Ammon's horn (tissue), 1 donor: ENCODE data around the gene RCSD1.
"Not testable (repeated sequence)": the region's sequence is repeated elsewhere in the genome, so short reads cannot be mapped to it uniquely, and the experiment has no call there.

Source experiments
- DNase-seq: peaks from one replicate; pipeline ENCODE4 v3.0.0-alpha.2; 2016; ENCODE audit warnings: low spot score

RCSD1 gene

DNA sequence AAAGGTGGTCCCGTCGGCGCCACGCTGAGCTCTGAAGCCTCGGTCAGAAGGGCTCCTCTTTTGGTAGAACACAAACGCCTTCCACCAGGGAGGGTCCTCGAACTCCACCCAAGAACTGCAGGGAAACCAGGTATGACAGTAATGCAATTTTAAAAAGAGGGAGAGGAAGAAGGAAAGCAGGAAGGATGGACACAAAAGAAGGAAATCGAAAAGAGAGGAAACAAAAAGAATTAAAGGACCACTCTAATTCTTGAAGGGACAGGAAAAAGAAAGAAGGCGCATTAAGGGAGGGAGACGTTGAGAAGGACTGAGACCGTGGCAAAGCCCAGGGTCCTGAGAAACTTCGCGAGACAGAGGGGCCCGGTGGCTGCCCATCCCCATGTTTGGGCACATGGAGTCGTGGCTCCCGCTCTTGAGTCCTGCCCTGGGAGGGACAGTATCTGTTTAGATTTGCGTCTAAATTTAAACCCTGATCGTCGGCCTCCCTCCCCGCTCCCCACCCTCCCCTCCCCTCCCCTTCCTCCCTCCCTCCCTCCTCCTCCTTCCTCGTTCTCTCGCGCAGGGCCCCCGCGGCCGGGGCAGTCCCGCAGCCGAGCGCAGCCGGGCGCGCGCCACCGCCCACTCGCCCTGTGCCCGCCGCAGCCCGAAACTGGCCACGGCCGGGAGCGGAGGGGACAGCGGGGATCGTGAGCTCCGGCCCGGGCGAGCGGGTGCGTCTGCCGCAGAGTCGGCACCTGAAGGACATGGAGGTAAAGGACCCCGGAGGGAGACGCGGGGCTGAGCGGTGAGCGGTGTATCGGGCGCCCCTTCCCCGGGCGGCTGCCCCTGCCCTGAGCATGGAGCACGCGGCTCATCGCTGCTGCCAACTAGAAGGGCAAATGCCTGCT is at the start of gene RCSD1:
Gene RCSD1 (plus strand): TSS at position 552 of the 887 bp plus-strand sequence. CDS start 192 bp downstream, at position 744.
- no peak for DNase-seq

GRCh38 chr1:167582064-167582463 is 48.0 kb upstream of the RCSD1 start:
- DNase-seq = no peak

DNA sequence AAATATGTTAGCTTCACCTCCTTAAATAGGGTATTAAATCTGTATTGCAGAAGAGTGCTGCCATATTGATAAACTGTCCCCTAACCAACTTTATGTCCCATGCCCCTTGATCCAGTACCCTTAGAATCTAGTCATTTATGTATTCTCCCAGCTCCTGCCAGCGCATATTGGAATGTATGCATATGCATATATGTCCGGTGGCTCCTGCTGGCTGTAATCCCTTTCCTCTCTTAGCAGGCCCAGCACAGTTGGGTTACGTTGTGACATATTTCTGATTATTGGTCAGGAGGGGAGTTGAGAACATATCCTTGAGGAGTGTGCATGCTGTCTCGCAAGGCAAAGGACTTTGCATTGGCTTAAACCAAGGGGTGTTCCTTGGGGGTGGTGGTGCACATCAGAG is 47.3 kb upstream of the RCSD1 start:
- DNase-seq = no peak

GRCh38 chr1:167584581-167584980 is 45.5 kb upstream of the RCSD1 start:
- DNase-seq = no peak

DNA sequence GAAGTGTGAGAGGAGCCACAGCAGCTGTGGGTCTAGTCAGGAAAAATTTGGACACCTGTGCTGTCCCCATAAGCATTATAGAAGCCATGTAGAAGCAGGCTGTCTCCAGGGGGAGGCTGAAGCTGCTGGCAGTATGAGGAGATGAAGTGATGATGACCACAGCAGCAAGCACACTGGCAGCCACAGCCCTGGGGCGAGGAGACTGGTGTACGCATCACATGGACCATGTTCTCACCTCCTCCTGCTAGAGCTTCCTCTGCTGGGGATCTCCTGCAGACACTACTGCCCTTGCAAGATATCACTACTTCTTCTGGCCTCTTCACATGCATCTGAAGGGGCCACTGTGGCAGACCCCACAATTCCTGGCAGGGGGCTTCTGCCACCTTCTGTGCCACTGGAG is 42.7 kb upstream of the RCSD1 start:
- DNase-seq = no peak

GRCh38 chr1:167587872-167588271 is 42.2 kb upstream of the RCSD1 start:
- DNase-seq = no peak

GRCh38 chr1:167588361-167588760 is 41.7 kb upstream of the RCSD1 start:
- DNase-seq = no peak

DNA sequence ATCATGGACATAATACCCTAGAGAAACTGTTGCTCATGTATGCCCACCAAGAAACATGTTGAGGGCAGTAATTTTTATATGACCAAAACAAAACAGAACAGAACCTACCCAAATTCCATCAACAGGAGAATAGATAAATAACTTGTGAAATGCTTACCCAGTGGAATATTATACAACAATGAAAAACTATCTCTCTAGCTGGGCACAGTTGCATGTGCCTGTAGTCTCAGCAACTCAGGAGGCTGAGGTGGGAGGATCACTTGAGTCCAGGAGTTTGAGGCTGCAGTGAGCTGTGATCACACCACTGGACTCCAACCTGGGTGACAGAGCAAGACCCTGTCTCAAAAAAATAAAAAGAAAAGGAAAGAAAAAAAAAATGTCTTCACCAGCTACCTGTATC is 37.6 kb upstream of the RCSD1 start:
- DNase-seq = no peak

DNA sequence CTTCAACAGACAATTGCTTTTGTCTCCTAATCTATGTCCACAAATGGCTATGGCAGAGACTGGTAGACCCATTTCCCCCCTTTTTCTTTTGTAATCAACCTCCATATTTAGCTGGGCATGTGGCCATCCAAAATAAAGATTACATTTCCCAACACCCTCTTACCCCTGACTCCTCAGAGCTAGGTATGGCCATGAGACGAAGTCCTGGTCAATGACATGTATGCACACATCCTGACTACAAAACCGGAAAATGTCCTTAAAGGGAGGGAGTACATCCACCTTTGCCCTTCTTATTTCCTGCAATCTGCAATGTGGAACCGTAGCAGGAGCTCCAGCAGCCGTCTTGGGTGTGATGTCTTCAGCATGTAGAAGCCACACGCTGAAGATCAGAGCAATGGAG is 36.2 kb upstream of the RCSD1 start:
- no peak for DNase-seq

GRCh38 chr1:167594822-167595221 is 35.2 kb upstream of the RCSD1 start:
- no peak for DNase-seq

- DNase-seq = peak; percentile 47
These were observed 30.0 kb upstream of the RCSD1 start for GRCh38 chr1:167599957-167600581.

- DNase-seq = peak; percentile 57
These were observed 28.3 kb upstream of the RCSD1 start for GRCh38 chr1:167601442-167602383.

GRCh38 chr1:167602840-167603239 is 27.2 kb upstream of the RCSD1 start:
- no peak for DNase-seq

DNA sequence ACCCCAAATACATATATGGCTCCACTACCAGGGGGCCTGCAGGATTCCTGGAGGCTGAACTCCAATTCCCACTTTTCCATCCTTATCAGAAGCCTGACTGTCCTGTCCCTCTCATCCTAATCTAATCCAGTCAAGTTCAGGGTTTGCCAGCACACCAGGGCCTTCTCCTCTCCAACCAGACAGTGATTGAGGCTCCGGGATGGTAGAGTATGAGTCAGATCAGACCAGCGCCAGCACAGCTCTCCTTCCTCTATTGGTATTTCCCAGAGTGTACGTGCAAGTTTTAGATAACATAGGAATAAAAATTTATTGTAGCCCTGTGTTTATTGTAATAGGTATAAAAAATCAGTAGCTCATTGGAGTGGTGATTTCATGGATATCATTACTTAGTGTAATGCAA is 24.5 kb upstream of the RCSD1 start:
- DNase-seq = no peak

DNA sequence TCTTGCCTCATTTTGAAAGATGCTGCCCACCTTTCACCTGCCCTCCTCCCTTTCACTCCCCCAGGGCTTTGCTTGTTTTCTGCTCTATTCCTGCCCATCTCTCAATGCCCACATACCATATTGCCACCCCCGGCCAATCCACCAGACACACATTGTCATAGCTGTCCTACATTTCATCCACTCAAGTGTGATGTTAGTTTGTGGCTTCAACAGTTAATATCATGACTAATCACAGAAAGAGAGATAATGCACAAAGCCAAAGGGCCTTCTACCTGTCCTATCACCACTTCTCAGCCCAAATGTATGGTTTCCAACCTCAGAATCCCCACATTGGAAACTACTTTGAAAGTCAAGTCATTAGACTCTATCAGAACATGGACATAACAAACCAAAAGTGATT is 18.0 kb upstream of the RCSD1 start:
- no peak for DNase-seq

DNA sequence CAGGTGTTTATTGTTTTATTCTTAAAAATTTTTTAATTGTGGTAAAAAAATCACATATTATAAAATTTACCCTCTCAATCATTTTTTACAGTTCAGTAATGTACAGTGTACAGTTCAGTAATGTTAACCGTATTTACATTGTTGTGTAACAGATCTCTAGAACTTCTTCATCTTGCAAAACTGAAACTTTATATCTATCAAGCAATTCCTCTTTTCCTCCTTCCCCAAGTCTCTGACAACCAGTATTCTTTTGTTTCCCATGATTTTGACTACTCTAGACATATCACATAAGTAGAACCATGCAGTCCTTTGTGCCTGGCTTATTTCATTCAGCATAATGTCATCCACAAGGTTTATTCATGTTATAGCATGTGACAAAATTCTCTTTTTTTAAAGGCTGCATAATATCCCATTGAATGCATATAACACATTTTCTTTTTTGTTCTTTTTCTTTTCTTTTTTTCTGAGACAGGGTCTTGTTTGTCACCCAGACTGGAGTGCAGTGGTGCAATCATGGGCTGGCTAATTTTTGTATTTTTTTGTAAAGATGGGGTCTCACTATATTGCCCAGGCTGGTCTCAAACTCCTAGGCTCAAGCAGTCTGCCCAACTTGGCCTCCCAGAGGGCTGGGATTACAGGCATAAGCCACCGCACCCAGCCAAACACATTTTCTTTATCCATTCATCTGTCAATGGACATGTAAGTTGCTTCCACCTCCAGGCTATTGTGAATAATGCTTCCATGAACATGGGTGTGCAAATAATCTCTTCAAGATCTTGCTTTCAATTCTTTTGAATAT is 17.2 kb upstream of the RCSD1 start:
- no peak for DNase-seq

DNA sequence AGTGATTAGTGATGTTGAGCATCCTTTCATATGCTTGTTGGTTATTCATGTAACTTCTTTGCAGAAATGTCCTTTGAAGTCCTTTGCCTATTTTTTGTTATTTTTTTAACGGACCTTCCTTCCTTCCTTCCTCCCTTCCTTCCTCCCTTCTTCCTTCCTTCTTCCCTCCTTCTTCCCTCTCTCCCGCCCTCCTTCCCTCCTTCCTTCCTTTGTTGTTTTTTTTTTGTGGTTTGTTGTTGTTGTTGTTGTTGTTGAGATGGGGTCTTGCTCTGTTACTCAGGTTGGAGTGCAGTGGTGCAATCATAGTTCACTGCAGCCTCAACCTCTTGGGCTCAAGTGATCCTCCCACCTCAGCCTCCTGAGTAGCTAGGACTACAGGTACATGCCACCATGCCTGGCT is 16.0 kb upstream of the RCSD1 start:
- DNase-seq = not testable (repeated sequence)

- DNase-seq = no peak
These were observed 15.2 kb upstream of the RCSD1 start for GRCh38 chr1:167614851-167615250.

DNA sequence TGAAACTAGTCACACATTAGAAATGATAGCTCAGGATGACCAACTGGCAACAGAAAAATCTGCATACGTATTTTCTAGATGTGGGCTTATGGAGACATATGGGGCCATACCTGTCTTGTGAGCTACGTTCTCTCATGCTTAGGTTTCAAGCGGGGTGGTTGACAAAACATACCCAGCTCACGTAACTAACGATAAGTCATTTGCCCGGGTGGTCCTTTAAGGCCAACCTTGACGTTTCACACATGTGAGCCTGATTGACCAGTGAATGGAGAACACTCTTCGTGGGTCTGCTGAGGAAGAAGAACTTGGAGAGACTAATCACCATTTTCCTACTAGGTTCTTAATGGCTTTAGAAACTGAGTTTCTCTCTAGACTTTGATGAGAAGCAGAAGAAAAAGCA is 13.5 kb upstream of the RCSD1 start:
- no peak for DNase-seq

GRCh38 chr1:167617153-167618147 is 12.6 kb upstream of the RCSD1 start:
- DNase-seq = peak; percentile 70
